Hepatocyte (in vitro differentiated cells): Measurements from ENCODE around the gene CHST15. TPM values are rescaled to one million over a fixed set of nuclear protein-coding genes. Genes with fewer than 3 reads are reported as not detected.

ENCODE experiments used
- DNase-seq: peaks from one replicate; pipeline ENCODE4 v3.0.0-alpha.2; 2016; ENCODE audit warnings: low spot score
- H2AFZ ChIP-seq: fragments of 200-600 bp; sonication (generic); 2 replicates; pipeline ENCODE4 v1.6.0; 2016; ENCODE audit warnings: antibody characterized with exemption, mild to moderate bottlenecking
- H3K27ac ChIP-seq: fragments of 200-600 bp; sonication (generic); 2 replicates; pipeline ENCODE4 v1.5.1; 2016; ENCODE audit warnings: mild to moderate bottlenecking
- H3K27me3 ChIP-seq: fragments of 200-600 bp; sonication (generic); 2 replicates; pipeline ENCODE4 v1.6.1; 2016
- H3K36me3 ChIP-seq: fragments of 200-600 bp; sonication (generic); replicated peaks from 2 replicates; pipeline ENCODE4 v1.5.1; 2016; ENCODE audit warnings: low read depth; ENCODE audit not compliant: insufficient read depth
- H3K4me1 ChIP-seq: fragments of 200-600 bp; sonication (generic); 2 replicates; pipeline ENCODE4 v1.5.1; 2016; ENCODE audit warnings: mild to moderate bottlenecking, moderate library complexity; ENCODE audit not compliant: insufficient read depth
- H3K4me2 ChIP-seq: fragments of 200-600 bp; sonication (generic); 2 replicates; pipeline ENCODE4 v1.6.0; 2016
- H3K4me3 ChIP-seq: fragments of 200-600 bp; sonication (generic); 2 replicates; pipeline ENCODE4 v1.5.1; 2016; ENCODE audit warnings: mild to moderate bottlenecking
- H3K79me2 ChIP-seq: fragments of 200-600 bp; sonication (generic); 2 replicates; pipeline ENCODE4 v1.6.0; 2017; ENCODE audit warnings: mild to moderate bottlenecking
- H3K9me2 ChIP-seq: fragments of 200-600 bp; sonication (generic); replicated peaks from 2 replicates; pipeline ENCODE4 v1.6.0; 2017; ENCODE audit warnings: mild to moderate bottlenecking; ENCODE audit not compliant: insufficient read depth
- H3K9me3 ChIP-seq: fragments of 200-600 bp; sonication (generic); 2 replicates; pipeline ENCODE4 v1.5.1; 2016; ENCODE audit warnings: low read depth, mild to moderate bottlenecking
- H4K20me1 ChIP-seq: fragments of 200-600 bp; sonication (generic); 2 replicates; pipeline ENCODE4 v1.6.0; 2016; ENCODE audit warnings: mild to moderate bottlenecking; ENCODE audit not compliant: insufficient read depth, poor library complexity, severe bottlenecking
- CTCF ChIP-seq: fragments of 200-600 bp; sonication (generic); IDR thresholded peaks from 2 replicates; pipeline ENCODE4 v1.5.1; 2016; ENCODE audit warnings: antibody characterized with exemption, mild to moderate bottlenecking; ENCODE audit not compliant: poor library complexity
- EZH2 ChIP-seq: fragments of 200-600 bp; sonication (generic); IDR thresholded peaks from 2 replicates; pipeline ENCODE4 v1.6.1; 2016; ENCODE audit warnings: antibody characterized with exemption, mild to moderate bottlenecking, borderline replicate concordance
- EZH2phosphoT487 ChIP-seq: fragments of 200-600 bp; sonication (generic); IDR thresholded peaks from one replicate; pipeline ENCODE4 v1.6.1; 2018; ENCODE audit warnings: antibody characterized with exemption, mild to moderate bottlenecking, low read depth, moderate library complexity; ENCODE audit not compliant: unreplicated experiment, severe bottlenecking
- WGBS: methylation state at CpG from one replicate; pipeline ENCODE4 v1.1.6; 2016; ENCODE audit warnings: low lambda C conversion rate; ENCODE audit errors: missing lambda C conversion rate; 5-methylcytosine and 5-hydroxymethylcytosine counted together
- polyA plus RNA-seq: library from polyadenylated mRNA; unstranded; fragments of >200 nt; fragmentation: Nextera tagmentation; extraction: Ambion mirVana; gene quantifications from 2 replicates; pipeline ENCODE4 v1.2.1, GENCODE V29; 2016
- total RNA-seq: library from RNA; depleted of rRNA; stranded (reverse); fragments of >200 nt; gene quantifications from 2 replicates; pipeline ENCODE4 v1.2.3, GENCODE V29; 2014

Gene CHST15
- total and polyA plus RNA-seq, 2 experiments from 2014 or later = 3.9 to 4.5 TPM

GRCh38 chr10:124091646-124092249 is 1.6 kb downstream of the CHST15 start:
- no peaks in the 10 kb centered on the region for H3K36me3 ChIP-seq
- 8% methylated on average over 24 of the region's 55 CpGs for whole genome bisulfite sequencing
- peak; percentile 49 for DNase-seq
- H2AFZ ChIP-seq = peak overlapping the region; percentile 15
- no peaks in the 10 kb centered on the region for H3K79me2 ChIP-seq
- peak overlapping the region; percentile 99 for H3K4me2 ChIP-seq
- H3K27me3 ChIP-seq = peaks cover 31% of the 10 kb centered on the region
- peaks cover 14% of the 10 kb centered on the region for H4K20me1 ChIP-seq
- H3K4me3 ChIP-seq = peak overlapping the region; percentile 82
- H3K9me2 ChIP-seq = no peaks in the 10 kb centered on the region
- no peak overlapping the region for H3K27ac ChIP-seq
- no peaks in the 10 kb centered on the region for H3K9me3 ChIP-seq
- no peak for TF ChIP-seq CTCF
- no peak for TF ChIP-seq EZH2phosphoT487
- no peak for TF ChIP-seq EZH2
- H3K4me1 ChIP-seq = peaks cover 21% of the 10 kb centered on the region

GRCh38 chr10:124090601-124091209 is 2.7 kb downstream of the CHST15 start:
- H3K9me2 ChIP-seq = no peaks in the 10 kb centered on the region
- WGBS = 72% methylated on average over 6 of the region's 6 CpGs
- H3K27me3 ChIP-seq = peaks cover 31% of the 10 kb centered on the region
- no peak overlapping the region for H3K4me3 ChIP-seq
- H4K20me1 ChIP-seq = peaks cover 14% of the 10 kb centered on the region
- H3K27ac ChIP-seq = no peak overlapping the region
- no peak for DNase-seq
- no peaks in the 10 kb centered on the region for H3K36me3 ChIP-seq
- no peak overlapping the region for H2AFZ ChIP-seq
- TF ChIP-seq EZH2 (no peak), CTCF (no peak), EZH2phosphoT487 (no peak)
- H3K4me1 ChIP-seq = peaks cover 21% of the 10 kb centered on the region
- peak overlapping the region; percentile 99 for H3K4me2 ChIP-seq
- H3K9me3 ChIP-seq = no peaks in the 10 kb centered on the region
- H3K79me2 ChIP-seq = no peaks in the 10 kb centered on the region

GRCh38 chr10:124089859-124090258 is 3.5 kb downstream of the CHST15 start:
- Histone ChIP-seq H3K27me3 (peaks cover 31% of the 10 kb centered on the region), H3K4me1 (peaks cover 21% of the 10 kb centered on the region), H3K27ac (no peak overlapping the region), H3K9me2 (no peaks in the 10 kb centered on the region), H3K4me2 (no peak overlapping the region), H3K4me3 (no peak overlapping the region), H4K20me1 (peaks cover 14% of the 10 kb centered on the region), H3K36me3 (no peaks in the 10 kb centered on the region), H3K9me3 (no peaks in the 10 kb centered on the region), H3K79me2 (no peaks in the 10 kb centered on the region), H2AFZ (no peak overlapping the region)
- DNase-seq = no peak
- TF ChIP-seq EZH2 (no peak), EZH2phosphoT487 (no peak), CTCF (no peak)
- WGBS = 90% methylated on average over 5 of the region's 5 CpGs
